Measurements from ENCODE around the gene DACH1. TPM values are rescaled to one million over a fixed set of nuclear protein-coding genes. Genes with fewer than 3 reads are reported as not detected.

The DACH1 gene
- total RNA-seq, 1 experiment from 2014 or later = not detected

GRCh38 chr13:71613066-71613745 is 253.8 kb downstream of the DACH1 start:
- intact Hi-C loops (cut with micrococcal nuclease) = no loop called here
- Histone ChIP-seq H3K27ac (ENCODE audit: low read depth, low read length) (no peak overlapping the region), H3K9me3 (ENCODE audit: control insufficient read depth in 1 of 2, insufficient read depth in 1 of 2, low read depth in 1 of 2, low read length in 2 of 2) (no peaks in the 10 kb centered on the region), H3K9me2 (ENCODE audit: insufficient read depth) (no peaks in the 10 kb centered on the region), H4K20me1 (ENCODE audit: insufficient read depth) (no peaks in the 10 kb centered on the region), H2AFZ (ENCODE audit: low read depth, low read length, poor library complexity, severe bottlenecking) (no peak overlapping the region), H3K9ac (ENCODE audit: low read length) (no peak overlapping the region), H3K27me3 (ENCODE audit: insufficient read depth, low read length) (no peaks in the 10 kb centered on the region), H3K36me3 (ENCODE audit: control insufficient read depth in 1 of 2, insufficient read depth in 2 of 2, low read length in 2 of 2) (no peaks in the 10 kb centered on the region), H3K4me3 (replicated peaks in 1 of 2; ENCODE audit: low read depth in 1 of 2, low read length in 2 of 2) (no peak overlapping the region), H3K79me2 (ENCODE audit: insufficient read depth, low read length) (no peaks in the 10 kb centered on the region), H3K4me2 (ENCODE audit: low read length) (no peak overlapping the region), H3K4me1 (ENCODE audit: control insufficient read depth in 1 of 2, insufficient read depth in 2 of 2, low read length in 2 of 2) (no peaks in the 10 kb centered on the region)
- BruUV-seq (replicated peaks) = no TSS peak
- ChIA-PET CTCF (no interaction called here), RAD21 (ENCODE audit: low non-redundant PET in 1 of 2, low total read pairs in 2 of 2, uncharacterized antibody in 2 of 2, unreplicated experiment in 2 of 2) (no interaction called here), POLR2A (no interaction called here)
- ATAC-seq (no peak), DNase-seq (ENCODE audit: low read depth, low spot score) (no peak)
- no peak for TF ChIP-seq REST (IDR thresholded peaks at IDR 0.05; ENCODE audit: low read depth)
- no peak for TF ChIP-seq FOSL1 (IDR thresholded peaks at IDR 0.05; ENCODE audit: low read depth)
- no peak for TF ChIP-seq TCF7L2 (IDR thresholded peaks at IDR 0.05; ENCODE audit: borderline replicate concordance, extremely low read depth, insufficient read depth, insufficient read length)
- TF ChIP-seq CEBPB (IDR thresholded peaks at IDR 0.05; ENCODE audit: low read depth) = no peak
- TF ChIP-seq SP1 (IDR thresholded peaks at IDR 0.05; ENCODE audit: low read depth) = no peak
- no peak for TF ChIP-seq SRF (IDR thresholded peaks at IDR 0.05; ENCODE audit: low read depth)
- TF ChIP-seq POLR2AphosphoS5 (IDR thresholded peaks at IDR 0.05; ENCODE audit: low read depth, low read length) = no peak
- TF ChIP-seq CTCF (IDR thresholded peaks at IDR 0.05 in 2 of 3, conservative IDR thresholded peaks at IDR 0.05 in 1 of 3; ENCODE audit: borderline replicate concordance in 1 of 3, insufficient read depth in 1 of 3, low read depth in 2 of 3, low read length in 2 of 3) = no peak
- TF ChIP-seq ELF1 (IDR thresholded peaks at IDR 0.05; ENCODE audit: borderline replicate concordance, low read depth) = no peak
- no peak for TF ChIP-seq POLR2A (IDR thresholded peaks at IDR 0.05; ENCODE audit: borderline replicate concordance, extremely low read depth, insufficient read depth, insufficient read length)
- no peak for TF ChIP-seq RAD21 (IDR thresholded peaks at IDR 0.05; ENCODE audit: low read depth)
- no peak for TF ChIP-seq CBX3 (IDR thresholded peaks at IDR 0.05; ENCODE audit: low read depth)
- TF ChIP-seq JUND (IDR thresholded peaks at IDR 0.05) = no peak
- no peak for TF ChIP-seq ZFX (IDR thresholded peaks at IDR 0.05)
- no peak for TF ChIP-seq ATF3 (IDR thresholded peaks at IDR 0.05)
- no peak for TF ChIP-seq YY1 (IDR thresholded peaks at IDR 0.05; ENCODE audit: extremely low read depth, insufficient replicate concordance, low read depth, low read length)
- no peak for TF ChIP-seq SIN3A (IDR thresholded peaks at IDR 0.05; ENCODE audit: low read depth)

All from HCT116 (cell line).